ENCODE measurements around the gene MALT1.

GRCh38 chr18:58769321-58769720 lies 98.1 kb downstream of the MALT1 start:
- TF ChIP-seq CTCF (IDR thresholded peaks at IDR 0.05) (no peak), POLR2A (IDR thresholded peaks at IDR 0.05) (no peak)

Measured in lower leg skin (tissue), 3 donors.